ENCODE data around the gene REV3L.
A peak's percentile ranks its signal among the peaks of the same experiment; 100 is the strongest.

The REV3L gene

GRCh38 chr6:111468329-111469012, 14.5 kb downstream of the REV3L start:
- peak overlapping the region; percentile 24 to 29 for H3K27ac ChIP-seq
- H3K27me3 ChIP-seq: no peaks in the 10 kb centered on the region
- TF ChIP-seq CTCF (IDR thresholded peaks at IDR 0.05): no peak
- H3K9me3 ChIP-seq: no peaks in the 10 kb centered on the region
- no peak for DNase-seq
- no peaks in the 10 kb centered on the region for H3K36me3 ChIP-seq
- no peak overlapping the region for H3K4me3 ChIP-seq
- peaks cover 0 to 57% (median 5%) of the 10 kb centered on the region in 4 donors for H3K4me1 ChIP-seq
- intact Hi-C loops (cut with DNase I; ENCODE audit: low total_unique reads): no loop called here

- H3K27me3 ChIP-seq: no peaks in the 10 kb centered on the region
- H3K27ac ChIP-seq: no peak overlapping the region
- intact Hi-C loops (cut with DNase I; ENCODE audit: low total_unique reads): no loop called here
- peaks cover 7 to 14% (median 7%) of the 10 kb centered on the region in 3 donors for H3K36me3 ChIP-seq
- no peaks in the 10 kb centered on the region for H3K9me3 ChIP-seq
- DNase-seq: no peak
- H3K4me3 ChIP-seq: no peak overlapping the region
- no peak for TF ChIP-seq CTCF (IDR thresholded peaks at IDR 0.05)
- peaks cover 0 to 70% (median 5%) of the 10 kb centered on the region in 4 donors for H3K4me1 ChIP-seq
Observed at GRCh38 chr6:111464184-111464583, 18.8 kb downstream of the REV3L start.

DNA sequence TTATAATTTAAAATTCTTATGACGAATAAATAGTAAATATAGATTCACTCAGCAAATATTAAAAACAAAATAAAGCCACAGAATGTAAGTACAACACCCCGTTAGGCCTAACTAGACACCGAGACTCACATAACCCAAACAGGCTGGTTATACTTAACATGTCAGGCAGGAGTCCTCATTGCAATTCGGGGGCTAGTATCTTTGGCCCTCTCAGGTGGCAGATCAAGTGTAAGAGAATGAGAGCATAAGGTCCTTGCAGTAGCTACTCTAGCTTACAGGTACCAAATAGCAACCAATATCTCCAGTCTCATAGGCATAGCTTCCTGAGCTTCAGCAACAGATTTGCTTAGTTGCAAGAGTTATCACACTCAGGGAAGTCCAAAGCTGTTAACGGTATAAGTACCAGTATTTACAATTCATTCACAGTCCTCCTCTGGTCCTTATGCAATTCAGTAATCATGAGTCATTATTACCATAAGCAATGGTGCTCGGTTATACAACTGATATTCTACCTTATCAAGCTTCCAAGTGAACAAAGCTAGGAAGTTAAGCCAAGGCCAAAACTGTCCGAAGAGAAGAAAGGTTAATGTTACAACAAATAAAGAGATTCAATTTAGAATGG, 20.1 kb downstream of the REV3L start:
- Histone ChIP-seq H3K27me3 (no peaks in the 10 kb centered on the region), H3K4me3 (no peak overlapping the region), H3K27ac (peak overlapping the region in 1 of 2 donors; percentile 1), H3K9me3 (peaks cover 0 to 7% (median 0%) of the 10 kb centered on the region in 3 donors), H3K36me3 (peaks cover 7 to 16% (median 15%) of the 10 kb centered on the region in 3 donors), H3K4me1 (peaks cover 0 to 58% (median 2%) of the 10 kb centered on the region in 4 donors)
- no peak for DNase-seq
- no peak for TF ChIP-seq CTCF (IDR thresholded peaks at IDR 0.05)
- intact Hi-C loops (cut with DNase I; ENCODE audit: low total_unique reads): no loop called here

DNA sequence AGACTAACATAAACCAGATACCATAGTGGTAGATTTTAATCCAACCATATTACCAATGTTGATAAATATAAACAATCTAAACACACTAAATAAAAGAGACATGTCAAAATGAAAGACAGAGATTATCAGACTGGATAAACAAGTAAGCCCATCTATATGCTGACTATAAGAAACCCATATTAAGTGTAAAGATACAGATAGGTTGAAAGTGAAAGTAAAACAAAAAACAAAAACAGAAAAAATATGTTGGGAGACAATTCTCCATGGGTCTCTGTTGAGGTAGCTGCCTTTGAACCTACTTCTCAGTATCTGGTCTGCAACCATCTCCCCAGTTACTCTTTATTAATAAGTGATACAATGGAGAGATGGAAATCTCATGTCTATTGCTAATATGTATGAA, 21.2 kb downstream of the REV3L start:
- no peak overlapping the region for H3K27ac ChIP-seq
- intact Hi-C loops (cut with DNase I; ENCODE audit: low total_unique reads): no loop called here

GRCh38 chr6:111458670-111459232, 24.3 kb downstream of the REV3L start:
- H3K27me3 ChIP-seq: no peaks in the 10 kb centered on the region
- no peak for DNase-seq
- H3K9me3 ChIP-seq: peaks cover 0 to 7% (median 0%) of the 10 kb centered on the region in 3 donors
- H3K36me3 ChIP-seq: peaks cover 7 to 18% (median 15%) of the 10 kb centered on the region in 3 donors
- TF ChIP-seq CTCF (IDR thresholded peaks at IDR 0.05): no peak
- intact Hi-C loops (cut with DNase I; ENCODE audit: low total_unique reads): no loop called here
- H3K4me1 ChIP-seq: peaks cover 0 to 42% (median 5%) of the 10 kb centered on the region in 4 donors
- no peak overlapping the region for H3K27ac ChIP-seq
- no peak overlapping the region for H3K4me3 ChIP-seq

More for the DNA sequence above, 21.2 kb downstream of the REV3L start:
- Histone ChIP-seq H3K4me3 (no peak overlapping the region), H3K36me3 (peaks cover 7 to 18% (median 15%) of the 10 kb centered on the region in 3 donors), H3K4me1 (peaks cover 0 to 49% (median 1%) of the 10 kb centered on the region in 4 donors), H3K9me3 (peaks cover 0 to 7% (median 0%) of the 10 kb centered on the region in 3 donors), H3K27me3 (no peaks in the 10 kb centered on the region)
- DNase-seq: no peak
- no peak for TF ChIP-seq CTCF (IDR thresholded peaks at IDR 0.05)

Measured in tibial artery (tissue), 4 donors.